ENCODE measurements around the gene CACNA2D3.

DNA sequence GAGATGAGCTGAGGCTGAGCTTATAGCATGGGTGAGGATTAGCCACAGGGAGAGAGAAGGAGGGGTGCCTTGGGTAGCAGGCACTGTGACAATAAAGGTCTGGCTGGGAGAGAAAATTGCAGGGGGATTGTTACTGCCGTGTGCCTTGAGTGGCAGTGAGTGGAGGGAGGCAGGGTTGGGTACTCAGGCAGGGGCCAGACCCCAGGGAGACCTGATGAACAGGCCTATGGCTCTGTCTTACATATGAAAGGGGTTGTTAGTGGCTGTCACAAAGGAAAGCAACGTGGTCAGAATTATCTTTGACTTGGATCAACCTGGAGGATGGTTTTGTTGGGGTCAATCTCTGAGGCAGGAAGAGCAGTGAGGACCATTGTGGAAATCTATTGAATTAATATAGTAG is 721.0 kb downstream of the CACNA2D3 start:
- TF ChIP-seq, protein P1, sequence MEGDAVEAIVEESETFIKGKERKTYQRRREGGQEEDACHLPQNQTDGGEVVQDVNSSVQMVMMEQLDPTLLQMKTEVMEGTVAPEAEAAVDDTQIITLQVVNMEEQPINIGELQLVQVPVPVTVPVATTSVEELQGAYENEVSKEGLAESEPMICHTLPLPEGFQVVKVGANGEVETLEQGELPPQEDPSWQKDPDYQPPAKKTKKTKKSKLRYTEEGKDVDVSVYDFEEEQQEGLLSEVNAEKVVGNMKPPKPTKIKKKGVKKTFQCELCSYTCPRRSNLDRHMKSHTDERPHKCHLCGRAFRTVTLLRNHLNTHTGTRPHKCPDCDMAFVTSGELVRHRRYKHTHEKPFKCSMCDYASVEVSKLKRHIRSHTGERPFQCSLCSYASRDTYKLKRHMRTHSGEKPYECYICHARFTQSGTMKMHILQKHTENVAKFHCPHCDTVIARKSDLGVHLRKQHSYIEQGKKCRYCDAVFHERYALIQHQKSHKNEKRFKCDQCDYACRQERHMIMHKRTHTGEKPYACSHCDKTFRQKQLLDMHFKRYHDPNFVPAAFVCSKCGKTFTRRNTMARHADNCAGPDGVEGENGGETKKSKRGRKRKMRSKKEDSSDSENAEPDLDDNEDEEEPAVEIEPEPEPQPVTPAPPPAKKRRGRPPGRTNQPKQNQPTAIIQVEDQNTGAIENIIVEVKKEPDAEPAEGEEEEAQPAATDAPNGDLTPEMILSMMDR (IDR thresholded peaks at IDR 0.05) = no peak
- no peak for TF ChIP-seq POLR2A (IDR thresholded peaks at IDR 0.05)
